Suppressor macrophage (primary cell): ENCODE data around the gene TMEM204.

Source experiments
- DNase-seq, 4 experiments: peaks; one replicate each; pipeline ENCODE4 v3.0.0-alpha.2; 2020 to 2022

TMEM204 gene

DNA sequence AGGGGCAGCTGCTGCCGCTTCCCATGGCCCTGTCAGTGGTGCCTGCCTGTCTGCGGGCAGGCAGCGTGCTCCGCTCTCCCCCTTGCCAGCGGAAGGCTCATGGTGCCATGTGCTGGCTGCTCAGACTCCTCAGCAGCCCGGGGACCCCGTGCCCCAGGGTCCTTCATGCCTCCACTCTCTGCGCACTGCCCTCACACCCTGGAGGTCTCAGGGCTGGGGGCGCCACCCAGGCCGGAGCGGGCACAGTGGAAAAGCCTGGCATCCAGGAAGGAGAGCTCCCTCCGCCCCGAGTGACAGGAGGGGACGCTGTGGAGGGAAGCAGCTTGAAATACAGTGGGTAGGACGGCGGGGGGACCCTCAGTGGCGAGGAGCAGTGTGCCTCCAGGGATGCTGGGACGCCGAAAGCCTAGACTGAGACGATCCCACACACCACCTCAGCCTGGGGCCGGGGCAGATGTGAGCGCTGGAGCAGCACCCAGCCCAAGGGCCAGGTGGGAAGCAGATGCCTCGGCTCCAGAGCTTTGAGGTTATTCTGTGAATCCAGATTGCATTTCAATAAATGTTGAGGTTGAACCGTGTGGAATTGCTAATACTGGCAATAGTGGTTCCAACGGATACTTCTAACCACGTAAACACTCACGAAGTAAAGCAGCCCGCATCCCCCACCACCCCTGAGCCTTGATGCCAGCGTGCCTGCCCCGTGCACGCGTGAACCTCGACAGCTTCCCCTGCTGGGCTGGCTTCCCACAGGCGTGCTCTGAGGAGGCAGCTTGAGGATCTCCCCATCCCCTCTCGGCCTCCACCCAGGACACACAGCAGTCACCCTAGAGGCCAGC, 6.5 kb downstream of the TMEM204 start:
- no peak for DNase-seq

DNA sequence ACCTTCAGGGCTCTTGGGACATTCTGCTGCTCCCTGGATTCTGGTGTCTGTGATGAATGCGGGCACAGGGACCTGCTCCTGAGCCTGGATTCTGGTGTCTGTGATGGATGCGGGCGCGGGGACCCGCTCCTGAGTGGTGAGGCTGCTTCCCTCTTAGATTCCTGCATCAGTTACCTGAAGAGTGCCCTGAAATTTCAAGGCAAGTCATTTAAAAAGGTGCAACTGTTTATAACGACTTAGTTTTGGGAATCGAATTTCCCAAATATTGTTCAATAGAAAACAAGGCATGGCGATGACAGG, 7.0 kb downstream of the TMEM204 start:
- no peak for DNase-seq

DNA sequence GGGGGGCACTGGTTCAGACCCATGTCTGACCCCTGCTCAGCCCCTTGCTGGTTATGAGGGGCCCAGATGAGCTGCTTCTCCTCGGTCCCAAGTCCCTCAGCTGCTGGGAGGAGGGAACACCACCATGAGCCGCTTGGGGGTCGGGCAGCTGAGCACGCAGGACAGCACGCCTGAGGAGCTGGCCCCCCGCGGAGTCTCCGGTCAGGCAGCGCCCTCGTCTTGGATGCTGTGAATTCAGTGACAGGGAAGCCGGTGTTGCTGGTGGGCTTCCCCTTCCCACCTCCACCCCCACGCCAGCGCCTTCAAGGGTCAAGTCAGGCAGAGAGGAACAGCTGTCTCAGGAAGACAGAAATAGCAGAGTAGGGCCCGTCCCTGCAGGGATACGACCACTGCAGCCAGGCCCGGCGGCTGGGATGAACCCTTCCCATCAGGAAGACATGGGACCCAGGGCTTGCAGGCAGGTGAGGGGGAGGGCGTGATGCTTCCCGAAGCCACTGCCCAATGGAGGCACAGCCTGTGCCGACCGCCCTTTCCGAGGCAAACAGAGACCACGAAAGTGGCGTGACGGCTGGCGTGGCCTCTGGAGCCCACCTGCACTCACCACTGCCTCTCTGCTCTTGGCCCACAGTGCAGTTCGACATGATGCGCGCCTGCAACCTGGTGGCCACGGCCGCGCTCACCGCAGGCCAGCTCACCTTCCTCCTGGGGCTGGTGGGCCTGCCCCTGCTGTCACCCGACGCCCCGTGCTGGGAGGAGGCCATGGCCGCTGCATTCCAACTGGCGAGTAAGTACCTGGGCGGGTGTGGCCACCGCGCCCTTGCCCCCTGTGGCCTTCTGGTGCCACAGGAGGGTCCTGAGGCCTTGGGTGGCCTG, 8.1 kb downstream of the TMEM204 start:
- DNase-seq, result no peak

DNA sequence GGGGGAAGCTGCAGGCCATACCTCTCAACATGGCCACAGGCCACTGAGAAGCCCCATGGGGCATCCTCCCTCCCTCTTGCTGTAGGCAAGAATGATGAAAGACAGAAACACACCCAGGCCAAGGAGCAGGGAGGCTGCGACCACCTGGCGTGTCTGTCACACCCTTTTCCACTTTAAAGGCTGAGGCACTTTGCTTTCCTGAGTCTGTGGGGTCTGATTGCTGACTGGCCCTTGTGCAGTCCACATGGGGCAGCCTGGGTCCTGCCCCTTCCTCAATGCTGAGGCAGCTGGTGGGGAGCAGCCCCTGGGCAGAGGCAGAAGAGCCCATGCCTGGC, 8.7 kb downstream of the TMEM204 start:
- DNase-seq, result no peak

DNA sequence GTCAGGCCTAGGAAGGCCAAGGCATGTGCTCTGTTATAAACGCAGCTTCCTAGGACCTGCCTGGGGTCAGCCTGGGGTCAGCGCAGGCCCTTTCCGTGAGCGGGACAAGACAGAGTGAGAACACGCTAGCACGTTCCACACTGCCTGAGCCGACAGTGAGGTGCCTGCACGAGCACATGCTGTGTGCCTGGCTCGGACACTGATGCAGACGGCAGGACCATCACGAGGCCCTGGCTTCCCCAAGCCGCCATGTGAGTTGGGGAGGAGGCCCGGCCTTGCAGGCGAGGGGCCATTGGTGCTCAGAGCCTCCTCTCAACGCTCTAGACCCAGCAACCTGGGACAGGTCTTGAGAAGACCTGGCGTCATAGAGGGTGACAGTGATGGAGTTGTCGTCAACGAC, 9.1 kb downstream of the TMEM204 start:
- no peak for DNase-seq

DNA sequence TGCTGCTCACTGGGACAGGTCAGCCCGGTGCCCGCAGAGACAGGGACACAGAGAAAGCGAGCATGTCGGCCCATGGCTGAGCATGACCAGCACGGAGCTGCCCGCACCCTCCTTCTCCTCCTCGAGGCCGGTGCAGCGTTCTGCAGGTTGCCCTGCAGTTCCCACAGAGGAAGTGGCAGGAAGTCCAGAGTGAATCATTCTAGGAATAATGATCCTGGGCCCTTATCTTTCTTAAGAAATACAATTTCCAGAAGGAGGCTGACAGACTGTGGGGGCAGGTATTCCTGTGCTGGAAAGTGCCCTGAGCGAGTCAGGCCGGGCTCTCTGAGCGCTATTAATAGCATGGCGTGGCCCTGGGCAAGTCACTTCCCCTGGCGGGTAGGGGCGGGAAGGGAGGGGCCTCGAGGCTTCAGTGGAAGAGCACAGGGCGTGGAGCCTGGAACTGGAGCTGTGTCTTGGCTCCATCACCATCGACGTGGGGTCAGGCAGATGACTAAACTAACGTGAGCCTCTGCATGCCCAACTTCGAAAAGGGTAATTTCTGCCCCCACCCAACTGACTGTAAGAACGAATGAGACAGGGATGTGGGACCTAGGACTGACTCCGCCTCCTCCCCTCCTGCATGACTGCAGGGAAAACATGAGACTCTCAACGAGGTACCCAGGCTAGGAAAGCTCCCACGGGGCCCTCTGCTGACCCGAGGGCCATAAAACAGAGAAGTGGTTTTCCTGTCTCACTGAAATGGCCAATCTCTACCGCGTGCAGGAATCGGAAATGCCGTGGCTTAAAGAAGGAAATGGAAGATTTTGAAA, 9.8 kb downstream of the TMEM204 start:
- DNase-seq, result peak; percentile 86 to 94 (median 93)

DNA sequence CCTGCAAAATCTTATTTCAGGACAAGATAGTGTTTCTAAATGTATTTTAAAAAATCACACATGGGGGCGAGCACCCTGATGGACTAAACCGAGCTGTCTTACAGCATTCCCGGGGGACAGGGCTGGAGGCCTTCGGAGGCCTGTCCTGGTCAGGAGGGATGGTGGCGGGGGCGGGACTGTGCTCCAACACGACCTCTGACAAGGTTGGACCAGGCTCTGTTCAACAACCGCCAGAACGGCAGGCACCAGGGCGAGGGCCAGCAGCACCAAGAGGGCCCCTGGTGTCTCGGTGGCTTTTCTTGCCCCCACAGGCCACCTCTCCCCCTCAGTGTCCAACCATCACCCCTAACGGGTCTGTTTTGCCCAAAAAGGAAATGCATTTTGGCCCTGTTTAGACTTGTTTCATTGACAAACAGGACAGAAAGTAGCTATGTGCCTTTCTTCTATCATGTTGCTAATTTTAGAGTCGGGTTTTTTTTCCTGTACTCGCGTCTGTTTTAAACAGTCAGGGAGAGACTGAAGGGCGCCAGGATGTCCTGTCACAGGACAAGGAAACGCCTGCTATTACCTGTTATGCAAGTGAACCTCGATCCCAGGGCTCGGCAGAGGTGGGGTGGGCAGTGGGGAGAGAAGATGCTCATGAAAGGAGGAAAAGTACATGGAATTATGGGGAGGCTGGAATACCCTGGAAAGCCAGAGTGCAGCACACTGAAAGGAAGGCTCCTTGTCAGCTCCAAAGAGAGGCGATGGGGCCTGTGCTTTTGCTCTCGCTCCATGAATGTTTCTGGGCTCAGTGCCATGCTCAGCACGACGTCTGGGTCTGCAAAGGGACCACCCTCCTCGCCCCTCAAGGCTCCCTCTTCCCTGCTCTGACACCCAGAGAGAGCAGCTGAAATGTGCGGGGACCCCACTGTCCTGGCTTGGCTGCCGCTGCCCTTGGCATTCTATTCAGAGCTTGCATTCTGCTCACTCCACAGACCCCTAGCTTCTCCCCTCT, 11.9 kb downstream of the TMEM204 start:
- no peak for DNase-seq

DNA sequence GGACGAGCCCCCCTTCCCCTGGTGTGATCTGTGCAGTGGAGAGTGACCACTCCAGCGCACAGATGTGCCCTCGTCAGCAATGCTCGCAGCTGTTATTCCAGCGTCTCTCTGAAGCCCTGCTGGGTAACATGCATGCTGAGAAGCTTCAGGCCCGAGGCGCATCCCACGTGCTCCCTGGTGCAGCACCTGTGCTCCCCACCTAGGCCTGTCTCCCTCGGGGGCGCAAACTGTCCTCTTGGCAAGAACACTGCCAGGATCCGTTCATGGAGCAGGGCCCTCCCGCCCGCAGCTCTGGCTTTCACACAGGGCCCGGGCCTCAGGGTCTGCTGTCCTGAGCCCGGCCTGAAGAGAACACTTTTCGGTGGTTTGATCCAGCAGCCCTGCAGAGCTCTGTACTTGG, 13.0 kb downstream of the TMEM204 start:
- no peak for DNase-seq

DNA sequence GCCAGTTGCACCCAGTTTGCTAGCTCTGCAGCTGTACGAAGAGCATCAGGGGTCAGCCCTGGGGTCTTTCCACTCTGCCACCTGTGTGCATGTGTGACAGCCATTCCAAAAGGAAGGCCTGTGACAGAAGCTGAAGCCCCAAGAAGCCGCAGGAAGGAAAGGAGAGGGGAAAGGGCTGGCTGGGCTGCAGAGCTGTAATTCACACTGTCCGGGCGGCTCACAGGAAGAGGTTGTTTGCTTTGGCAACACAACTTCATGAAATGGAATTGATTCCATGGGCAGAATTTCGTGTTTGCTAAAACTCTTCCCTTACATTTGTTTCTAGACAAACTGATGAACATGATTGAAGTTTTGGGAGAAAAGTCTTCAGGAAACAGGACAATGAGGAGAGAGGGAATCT, 14.8 kb downstream of the TMEM204 start:
- no peak for DNase-seq

DNA sequence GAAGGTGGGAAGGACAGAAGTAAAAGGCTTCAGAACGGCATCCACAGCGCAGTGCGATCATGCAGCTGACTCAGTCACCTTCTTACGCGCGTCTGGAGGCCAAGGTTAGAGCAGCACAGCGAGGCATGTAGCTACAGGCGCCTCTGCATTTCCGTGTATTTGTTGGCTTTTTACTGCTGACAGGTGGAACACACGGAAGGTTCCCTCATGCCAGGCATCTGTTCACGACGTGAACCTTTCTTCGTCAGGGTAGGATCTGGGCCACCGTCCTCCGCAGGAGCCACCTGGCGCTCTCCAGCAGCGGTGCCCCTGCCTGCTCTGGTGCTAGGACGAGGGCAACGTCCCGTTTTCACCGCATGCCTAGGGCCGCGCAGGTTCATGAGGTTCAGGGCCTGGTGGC, 15.3 kb downstream of the TMEM204 start:
- DNase-seq, result no peak

DNA sequence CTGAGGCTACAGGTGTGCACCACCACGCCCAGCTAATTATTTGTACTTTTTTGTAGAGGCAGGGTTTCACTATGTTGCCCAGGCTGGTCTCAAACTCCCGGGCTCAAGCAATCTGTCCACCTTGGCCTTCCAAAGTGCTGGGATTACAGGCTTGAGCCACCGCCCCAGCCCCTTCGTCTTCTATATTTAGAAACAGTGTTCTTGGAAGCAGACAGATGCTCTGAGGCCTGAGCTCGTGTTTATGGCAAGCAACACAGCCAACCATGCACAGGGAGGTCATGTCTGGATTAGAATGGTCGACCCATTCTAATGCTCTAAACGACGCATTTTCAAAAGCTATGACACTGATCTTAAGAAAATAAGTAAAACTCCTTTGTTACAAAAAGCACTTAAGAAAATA, 16.6 kb downstream of the TMEM204 start:
- no peak for DNase-seq

DNA sequence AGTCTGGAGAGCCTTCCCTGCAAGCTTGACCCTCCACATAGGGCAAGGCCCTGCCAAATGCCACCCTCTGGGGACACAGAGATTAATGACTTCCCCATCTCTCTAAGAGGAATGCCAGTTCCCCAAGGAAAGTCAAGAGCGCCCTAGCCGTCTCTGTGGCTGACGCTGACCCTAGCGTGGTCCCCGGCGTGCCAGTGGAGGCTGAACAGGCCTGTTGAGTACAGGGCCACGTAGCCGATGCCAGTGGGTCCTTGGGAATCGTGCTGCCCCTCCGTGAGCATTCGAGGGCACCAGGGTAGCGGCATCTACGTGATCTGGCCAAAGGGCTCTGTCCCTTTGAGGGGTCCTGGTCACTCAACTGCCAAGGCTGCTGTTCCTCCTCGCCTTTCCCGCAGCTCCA, 17.2 kb downstream of the TMEM204 start:
- DNase-seq, result no peak

DNA sequence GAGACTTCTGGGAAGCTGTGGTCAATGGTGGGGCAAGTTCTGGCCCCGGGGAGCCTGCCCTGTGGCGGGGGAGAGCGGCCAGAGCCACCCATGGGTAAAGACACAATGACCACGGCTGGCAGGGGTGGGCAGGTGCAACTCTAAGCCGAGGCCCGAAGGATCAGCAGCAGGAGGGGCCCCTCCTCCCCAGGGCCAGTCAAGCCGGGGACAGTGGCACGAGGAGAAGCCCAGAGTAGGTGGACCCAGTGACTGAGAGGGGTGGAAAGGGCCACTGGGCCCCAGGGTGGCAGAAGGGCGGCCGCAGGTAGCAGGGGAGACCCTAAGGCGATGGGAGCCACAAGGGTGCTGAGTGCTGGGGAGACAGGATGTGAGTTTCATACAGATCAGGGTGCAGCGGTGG, 17.7 kb downstream of the TMEM204 start:
- no peak for DNase-seq

DNA sequence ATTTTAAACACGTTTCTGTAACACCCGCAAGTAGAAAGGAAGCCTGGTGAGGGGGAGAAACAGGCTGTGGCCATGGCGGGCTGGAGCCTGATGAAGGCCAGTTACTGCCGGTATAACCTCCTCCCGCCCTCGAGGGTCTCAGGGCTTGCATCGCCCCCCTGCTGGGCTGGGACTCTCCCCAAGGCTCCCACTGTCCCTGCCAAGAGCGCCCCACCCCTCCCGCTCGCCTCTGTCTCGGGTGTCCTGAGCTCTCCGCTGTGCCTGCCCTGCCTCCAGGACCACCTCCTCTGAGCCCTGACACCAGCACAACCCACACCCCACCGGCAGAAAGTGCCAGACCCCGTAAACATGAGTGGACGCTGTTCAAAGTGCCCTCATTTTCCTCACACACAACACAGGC, 18.7 kb downstream of the TMEM204 start:
- no peak for DNase-seq

DNA sequence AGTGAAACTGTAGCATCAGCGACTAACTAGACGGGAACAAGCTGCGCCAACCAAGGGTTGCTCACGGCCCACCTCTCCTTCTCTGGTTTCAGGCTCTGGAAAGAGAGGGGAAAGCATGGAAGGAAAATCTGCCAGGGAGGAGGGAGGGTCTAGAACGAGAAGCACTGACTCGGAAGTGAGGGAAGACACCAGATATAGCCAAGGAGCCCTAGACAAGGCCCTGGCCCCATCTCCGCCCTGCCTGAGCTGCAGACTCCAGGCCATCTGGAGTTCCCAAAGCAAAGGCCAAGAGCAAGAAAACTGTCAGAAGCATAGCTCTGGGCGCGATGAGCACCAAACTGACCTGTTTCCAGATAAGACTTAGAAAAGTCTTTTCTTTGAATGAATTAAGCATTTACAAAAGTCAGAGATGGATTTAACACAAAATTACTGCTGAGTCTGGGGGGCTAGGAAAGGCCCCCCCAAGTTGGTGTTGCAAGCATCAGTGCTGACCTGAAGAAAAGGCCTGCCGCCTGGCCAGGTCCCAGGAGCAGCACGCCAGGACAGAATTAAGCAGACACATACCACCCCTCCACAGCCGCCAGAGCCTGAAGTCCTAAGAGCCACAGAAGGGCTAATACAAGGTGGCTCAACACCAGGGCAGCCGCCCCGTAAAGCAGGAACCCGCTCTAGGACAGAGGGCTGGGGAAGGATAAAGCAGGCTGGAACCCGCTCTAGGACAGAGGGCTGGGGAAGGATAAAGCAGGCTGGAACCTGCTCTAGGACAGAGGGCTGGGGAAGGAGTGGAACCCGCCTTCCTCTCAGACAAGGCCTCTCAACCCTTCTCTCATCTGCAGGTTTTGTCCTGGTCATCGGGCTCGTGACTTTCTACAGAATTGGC, 20.7 kb downstream of the TMEM204 start:
- DNase-seq, result no peak

DNA sequence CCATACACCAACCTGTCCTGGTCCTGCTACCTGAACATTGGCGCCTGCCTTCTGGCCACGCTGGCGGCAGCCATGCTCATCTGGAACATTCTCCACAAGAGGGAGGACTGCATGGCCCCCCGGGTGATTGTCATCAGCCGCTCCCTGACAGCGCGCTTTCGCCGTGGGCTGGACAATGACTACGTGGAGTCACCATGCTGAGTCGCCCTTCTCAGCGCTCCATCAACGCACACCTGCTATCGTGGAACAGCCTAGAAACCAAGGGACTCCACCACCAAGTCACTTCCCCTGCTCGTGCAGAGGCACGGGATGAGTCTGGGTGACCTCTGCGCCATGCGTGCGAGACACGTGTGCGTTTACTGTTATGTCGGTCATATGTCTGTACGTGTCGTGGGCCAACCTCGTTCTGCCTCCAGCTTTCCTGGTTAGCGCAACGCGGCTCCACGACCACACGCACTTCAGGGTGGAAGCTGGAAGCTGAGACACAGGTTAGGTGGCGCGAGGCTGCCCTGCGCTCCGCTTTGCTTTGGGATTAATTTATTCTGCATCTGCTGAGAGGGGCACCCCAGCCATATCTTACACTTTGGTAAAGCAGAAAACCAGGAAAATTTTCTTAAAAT, 21.5 kb downstream of the TMEM204 start:
- no peak for DNase-seq

DNA sequence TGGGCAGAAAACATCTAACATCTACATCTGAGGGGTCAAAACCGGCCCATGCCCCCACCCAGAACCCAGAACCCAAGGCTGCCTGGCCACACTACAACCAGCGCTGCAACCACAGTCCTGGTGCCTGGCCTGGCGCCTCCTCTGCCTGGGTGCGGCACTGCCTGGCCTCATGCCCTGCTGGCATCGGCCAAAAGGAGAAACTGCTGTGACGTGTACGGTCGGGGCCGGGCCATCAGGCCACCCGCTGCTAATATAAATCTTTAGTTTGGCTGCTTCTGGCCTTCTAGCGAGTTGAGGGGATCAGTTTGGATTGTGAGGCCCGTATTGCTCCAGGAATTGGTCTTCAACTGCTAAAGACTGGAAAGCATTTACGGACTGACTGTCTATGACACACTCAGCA, 22.8 kb downstream of the TMEM204 start:
- no peak for DNase-seq

DNA sequence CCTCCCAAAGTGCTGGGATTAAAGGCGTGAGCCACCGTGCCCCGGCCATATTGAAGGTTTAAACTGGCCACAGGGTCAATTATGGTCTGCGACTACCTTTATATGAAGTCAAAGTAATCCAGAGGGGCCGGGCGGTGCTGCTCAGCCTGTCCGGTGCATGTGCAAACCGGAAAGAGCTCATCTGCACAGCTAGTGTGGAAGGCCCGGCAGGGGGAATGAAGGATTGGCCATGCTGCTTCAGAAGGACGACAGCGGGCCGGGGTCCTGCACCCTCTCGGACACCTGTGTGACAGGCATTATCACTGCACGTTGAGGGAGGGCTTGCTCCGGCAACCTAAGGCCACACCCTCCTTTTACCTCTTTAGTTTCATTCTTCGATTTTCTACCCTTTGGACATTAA, 23.6 kb downstream of the TMEM204 start:
- DNase-seq, result no peak

DNA sequence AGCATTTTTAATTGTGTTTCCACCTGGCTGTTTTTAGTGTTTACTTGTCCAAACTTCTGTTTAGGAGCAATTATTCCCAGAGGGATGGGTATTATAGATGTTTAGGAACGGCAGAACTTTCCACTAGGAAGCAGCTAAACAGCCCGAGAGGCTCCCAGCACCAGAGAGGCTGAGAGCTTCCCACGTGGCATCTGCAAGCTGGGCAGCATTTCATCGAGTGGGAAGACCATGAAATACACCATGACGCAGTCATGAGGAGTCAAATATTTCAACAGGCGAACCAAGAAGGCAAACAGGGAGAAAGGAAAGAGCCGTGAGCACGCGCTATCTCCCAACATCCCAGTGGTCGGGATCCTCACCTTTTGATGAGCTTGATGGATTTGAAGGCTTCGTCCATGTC, 24.1 kb downstream of the TMEM204 start:
- no peak for DNase-seq

DNA sequence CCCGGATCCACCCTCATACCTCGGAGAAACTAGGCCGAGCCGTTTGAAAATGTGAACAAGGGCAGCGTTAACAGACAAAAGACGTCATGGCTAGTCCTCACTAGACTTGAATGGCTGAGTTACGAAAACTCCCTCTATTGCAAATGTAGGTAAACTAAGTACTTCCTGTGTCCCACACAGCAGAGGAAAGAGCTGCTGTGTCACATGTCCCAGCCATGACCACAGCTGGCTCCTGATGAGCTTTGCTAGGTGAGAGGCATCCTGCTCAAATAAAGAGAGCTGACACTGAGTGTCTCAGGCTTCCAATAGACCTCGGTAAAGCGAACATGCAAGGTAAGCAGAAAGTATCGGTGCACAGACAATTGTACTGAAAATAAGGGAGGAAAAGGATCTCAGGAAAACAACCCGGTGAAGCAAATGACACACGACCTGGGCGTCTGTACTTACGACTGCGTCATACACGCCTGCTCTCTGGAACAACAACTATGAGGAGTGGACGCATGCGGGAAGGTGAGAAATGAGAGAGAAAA, 26.0 kb downstream of the TMEM204 start:
- DNase-seq, result no peak
